ENCODE measurements around the gene CASR.

CASR gene

DNA sequence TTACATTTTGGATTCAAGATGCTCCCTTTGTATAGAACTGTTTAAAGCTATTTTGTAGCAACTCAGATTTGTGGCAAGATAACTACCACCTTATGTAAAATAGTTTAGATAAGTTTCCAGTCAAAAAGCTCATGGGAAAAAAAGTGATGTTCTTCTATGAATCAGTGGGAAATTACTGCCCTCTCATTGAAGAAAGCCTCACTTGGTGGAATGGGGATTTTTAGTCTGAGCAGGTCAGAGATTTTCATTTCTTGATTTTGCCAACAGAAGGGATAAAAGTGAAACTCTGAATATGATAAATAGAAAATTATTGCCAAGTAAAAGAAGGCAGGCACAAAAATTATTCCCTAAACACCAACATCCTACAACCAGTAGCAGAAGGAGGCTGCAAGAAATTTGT lies 115.7 kb downstream of the CASR start:
- intact Hi-C loops (cut with DNase I) = no loop called here

DNA sequence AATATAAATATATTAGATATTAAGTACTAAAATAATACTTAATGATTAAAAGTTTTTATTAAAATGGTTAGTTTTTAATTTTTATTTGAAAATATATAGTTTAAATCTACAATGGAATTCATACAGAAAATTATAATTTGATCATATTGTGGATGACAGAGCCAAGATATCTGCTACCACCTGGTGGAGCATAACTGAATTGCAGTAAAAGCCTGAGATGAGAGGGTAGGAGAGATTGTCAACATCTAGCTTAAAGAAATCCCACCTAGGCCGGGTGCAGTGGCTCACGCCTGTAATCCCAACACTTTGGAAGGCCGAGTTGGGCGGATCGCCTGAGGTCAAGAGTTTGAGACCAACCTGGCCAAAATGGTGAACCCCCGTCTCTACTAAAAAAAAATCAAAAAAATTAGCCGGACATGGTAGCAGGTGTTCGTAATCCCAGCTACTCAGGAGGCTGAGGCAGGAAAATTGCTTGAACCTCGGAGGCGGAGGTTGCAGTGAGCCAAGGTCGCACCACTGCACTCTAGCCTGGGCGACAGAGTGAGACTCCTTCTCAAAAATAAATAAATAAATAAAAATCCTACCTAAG lies 116.5 kb downstream of the CASR start:
- no peak for DNase-seq
- intact Hi-C loops (cut with DNase I) = no loop called here

More for the DNA sequence above, 115.7 kb downstream of the CASR start:
- DNase-seq = no peak

DNA sequence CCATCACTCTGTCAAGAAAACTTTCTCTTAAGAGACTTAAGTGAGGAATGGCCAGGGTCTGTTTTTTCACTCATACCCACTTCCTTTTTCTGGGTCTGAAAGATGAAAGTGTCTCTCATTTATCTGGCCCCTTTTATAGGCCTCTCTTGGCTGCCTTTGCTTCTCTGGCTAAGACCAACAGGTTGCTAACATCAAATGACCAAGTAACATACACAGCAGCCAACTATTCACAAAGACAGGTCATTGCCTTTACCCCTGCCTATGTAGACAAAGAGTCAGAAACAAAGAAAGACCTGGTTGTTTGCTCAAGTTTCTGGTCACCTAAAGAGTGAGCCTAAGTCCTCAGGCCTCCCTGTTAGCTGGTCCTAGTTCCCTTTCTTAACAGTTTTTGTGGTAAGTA lies 117.6 kb downstream of the CASR start:
- intact Hi-C loops (cut with DNase I) = no loop called here
- DNase-seq = no peak

DNA sequence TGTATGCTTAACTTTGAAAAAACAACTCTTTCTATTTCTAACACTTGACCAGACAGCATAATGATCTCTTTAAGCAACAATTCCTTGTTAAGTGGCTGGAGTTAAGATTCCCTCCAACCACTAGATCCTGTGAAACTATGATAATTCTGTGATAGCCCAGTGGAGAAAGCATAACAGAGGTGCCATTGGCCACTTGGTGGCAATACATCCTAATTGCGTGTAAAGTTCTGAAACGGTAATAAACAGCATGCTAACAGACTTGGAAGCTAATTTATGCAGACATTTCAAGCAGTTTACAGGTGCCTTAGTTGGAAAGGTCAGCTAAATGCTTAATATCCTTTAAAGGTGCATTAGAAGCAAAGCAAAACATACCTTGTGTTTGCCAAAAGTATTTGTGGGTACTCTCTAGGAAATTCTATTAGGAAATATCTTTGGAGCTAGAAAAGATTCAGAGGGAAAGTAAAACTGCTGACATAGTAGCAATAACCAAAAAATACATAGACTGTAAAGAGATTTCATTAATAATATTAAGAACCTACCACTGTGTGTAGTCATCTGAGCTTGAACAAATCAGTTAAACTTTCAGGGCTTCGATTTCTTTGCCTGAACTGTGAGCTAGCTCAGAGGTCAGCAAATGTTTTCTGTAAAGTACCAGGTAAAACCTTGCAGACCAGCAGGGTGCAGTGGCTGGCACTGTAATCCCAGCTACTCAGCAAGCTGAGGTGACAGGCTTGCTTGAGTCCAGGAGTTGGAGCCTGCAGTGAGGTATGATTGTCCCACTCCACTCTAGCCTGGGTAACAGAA lies 122.6 kb downstream of the CASR start:
- DNase-seq = no peak
- intact Hi-C loops (cut with DNase I) = no loop called here

DNA sequence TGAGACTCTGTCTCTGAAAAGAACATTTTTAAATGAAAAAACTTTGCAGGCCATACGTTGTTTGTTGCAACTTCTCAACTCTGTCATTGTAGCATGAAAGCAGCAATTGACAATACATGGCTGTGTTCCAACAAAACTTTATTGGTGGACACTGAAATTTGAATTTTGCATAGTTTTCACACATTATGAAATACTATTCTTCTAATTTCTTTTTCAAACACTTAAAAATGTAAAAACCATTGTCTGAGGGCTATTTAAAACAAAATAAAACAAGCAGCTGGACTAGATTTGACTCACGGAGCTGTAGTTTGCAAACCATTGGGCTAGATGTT lies 123.1 kb downstream of the CASR start:
- no peak for DNase-seq
- intact Hi-C loops (cut with DNase I) = no loop called here

DNA sequence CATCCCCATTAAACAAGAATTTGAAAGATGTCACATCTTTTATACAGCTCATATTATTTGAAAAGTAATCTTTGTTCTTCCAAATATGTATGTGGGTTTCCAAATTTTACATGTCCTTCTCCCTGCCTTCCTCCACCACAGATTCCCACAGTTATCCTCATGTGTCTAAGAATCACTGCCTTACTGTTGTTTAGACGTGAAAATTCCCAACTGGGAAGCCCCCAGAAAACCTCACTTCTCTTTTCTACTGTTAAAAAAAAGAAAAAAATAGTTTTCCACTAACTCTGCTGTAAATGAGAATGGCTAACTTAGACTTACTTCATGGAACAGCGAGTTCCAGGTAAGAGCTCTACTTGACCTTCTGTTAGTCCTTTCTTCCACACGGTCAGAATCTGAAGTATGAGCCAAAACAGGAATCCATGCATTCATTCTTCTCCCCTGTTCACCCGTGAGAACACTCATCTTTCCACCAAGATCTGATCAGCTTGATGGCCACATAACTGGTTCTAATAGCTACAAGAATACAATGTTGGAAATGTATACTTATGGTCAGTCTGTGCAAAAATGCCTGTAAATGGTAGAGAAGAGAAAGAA lies 123.7 kb downstream of the CASR start:
- DNase-seq = no peak
- intact Hi-C loops (cut with DNase I) = no loop called here

DNA sequence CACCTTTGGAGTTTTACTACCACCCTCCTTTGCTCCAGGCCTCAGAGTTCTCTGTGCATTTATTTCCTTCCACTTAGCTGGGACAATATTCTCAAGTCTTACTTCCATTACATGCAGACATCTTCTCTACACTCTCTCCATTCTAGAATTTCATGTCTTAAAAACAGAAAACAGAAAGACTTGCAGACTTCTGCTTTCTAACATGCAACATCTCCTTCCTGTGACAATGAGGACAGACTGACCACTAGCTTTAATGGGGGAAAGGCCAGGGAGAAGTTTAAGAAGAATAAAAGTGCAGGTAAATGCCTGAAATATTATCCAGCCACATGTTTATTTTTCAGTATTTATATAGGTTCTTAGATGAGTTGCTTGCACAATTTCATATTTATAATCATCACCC lies 124.5 kb downstream of the CASR start:
- DNase-seq = no peak
- intact Hi-C loops (cut with DNase I) = no loop called here

DNA sequence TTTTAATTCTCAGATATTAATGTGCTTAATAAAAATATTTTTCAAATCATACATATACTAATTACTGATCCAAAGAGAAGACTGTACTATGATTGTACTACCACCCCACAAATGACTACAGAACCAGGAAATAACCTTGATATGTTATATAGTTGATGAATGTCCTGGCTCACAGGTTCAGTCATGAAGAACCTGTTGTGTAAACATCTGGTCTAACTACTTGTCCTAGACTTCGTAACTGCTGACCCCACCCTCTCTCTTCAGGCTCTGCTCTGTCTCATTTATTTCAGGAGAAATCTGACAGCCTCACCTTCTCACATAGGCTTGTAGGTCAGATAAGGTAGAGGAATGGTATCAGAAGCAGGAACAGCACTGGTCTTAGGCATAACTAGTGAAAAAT lies 126.9 kb downstream of the CASR start:
- intact Hi-C loops (cut with DNase I) = no loop called here
- no peak for DNase-seq

DNA sequence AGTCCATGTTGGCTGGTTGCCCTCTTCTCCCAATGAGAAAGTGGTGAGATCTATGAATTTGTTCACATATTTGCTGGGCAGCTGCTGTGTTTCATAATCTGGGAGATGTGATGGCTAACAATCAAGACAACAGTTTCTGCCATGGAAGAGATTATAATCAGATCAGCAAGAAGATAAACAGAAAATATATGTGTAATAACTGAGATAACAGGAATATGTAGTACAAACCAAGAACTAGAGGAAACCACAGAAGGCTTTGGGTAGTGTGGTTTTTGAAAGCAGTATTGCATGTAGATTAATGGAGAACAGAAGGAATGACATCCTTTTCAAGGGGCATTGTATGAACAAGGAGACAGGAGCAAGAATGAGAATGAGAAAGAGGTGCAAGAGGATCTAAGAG lies 129.4 kb downstream of the CASR start:
- DNase-seq = no peak
- intact Hi-C loops (cut with DNase I) = no loop called here

DNA sequence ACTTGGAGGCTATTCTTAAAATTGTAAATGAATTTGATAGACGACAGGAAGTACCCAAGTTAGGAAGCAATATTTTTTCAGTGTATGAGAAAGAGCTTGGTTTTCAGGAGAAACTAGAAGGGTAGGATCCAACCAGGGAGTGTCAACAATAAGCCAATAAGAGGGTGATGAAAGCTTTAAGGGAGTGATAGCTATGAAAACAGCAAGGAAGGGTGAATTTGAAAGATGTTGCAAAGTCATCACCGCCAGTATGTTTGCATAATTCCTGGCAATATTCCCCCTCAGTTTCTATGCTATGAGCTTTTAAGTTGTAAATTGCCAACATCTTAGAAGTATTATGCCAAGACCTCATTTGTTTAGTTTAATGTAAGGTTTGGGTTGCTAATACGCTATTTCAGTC lies 129.8 kb downstream of the CASR start:
- DNase-seq = no peak
- intact Hi-C loops (cut with DNase I) = no loop called here

DNA sequence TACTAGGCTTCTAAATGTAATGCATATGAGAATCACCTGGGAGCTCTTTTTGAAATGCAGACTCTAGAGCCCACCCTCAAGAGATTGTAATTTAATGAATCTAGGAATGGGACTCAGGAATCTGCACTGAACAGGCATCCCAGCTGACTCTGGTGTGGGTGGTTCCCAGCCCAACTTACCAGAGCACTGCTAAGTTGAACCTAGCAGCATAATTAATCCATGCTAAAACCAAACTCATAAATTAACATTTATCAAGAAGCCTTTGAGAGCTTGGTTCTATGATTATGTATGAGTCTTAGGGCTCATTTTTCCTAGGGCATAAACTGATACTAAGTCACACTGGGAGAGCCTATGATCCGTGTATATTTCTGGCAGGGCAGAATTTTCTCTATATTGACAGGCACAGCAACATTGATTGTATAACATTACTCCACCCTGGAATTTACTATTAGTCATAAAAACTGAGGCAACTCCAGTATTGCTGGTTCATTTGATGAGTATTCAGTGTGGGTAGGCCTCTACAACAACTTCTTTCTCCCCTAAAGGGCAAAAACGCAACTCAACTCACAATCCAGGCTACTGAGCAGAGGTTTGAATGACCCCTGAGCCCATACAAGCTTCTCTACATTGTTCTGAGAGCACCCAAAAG lies 130.9 kb downstream of the CASR start:
- intact Hi-C loops (cut with DNase I) = no loop called here
- no peak for DNase-seq

DNA sequence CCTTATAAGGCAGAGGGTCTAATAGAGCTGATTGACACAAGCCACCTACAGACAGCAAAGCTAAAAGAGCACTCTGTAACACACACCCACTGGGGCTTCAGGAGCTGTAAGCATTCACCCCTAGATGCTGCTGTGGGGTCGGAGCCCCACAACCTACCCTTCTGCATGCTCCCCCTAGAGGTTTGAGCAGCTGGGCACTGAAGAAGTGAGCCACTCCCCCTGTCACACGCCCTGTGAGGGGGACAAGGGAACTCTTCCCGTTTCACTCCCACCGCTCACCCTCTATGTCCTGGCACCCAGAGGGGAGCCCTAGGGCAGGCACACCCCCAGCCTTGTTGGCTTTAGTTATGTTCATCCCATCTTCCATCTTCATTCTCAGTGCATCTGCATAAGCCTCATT lies 132.2 kb downstream of the CASR start:
- no peak for DNase-seq
- intact Hi-C loops (cut with DNase I) = no loop called here

DNA sequence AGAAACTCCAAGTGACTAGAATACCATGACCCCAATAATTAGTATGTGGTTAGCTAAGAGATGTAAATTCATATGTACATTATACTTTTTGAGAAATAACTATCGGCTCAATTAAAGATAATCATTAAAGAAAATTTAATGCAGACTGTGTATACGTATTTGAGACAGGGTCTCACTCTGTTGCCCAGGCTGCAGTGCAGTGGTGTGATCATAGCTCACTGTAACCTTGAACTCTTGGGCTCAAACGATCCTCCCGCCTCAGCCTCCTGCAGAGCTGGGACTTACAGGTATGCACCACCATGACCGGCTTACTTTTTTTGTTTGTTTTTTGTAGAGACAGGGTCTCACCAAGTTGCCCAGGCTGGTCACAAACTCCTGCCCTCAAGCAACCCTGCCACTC lies 132.9 kb downstream of the CASR start:
- intact Hi-C loops (cut with DNase I) = no loop called here
- no peak for DNase-seq

DNA sequence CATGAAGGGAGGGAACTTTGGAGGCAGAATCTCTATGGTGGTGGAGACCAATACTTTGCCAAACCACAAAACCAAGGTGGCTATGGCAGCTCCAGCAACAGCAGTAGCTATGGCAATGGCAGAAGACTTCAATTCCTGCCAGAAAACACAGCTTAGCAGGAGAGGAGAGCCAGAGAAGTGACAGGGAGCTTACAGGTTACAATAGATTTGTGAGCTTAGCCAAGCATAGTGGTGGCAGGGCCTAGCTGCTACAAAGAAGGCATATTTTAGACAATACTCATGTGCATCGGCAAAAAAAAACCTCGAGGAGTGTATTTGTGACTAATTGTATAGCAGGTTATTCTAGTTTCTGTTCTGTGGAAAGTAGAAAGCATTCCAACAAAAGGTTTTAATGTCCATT lies 135.2 kb downstream of the CASR start:
- DNase-seq = no peak
- intact Hi-C loops (cut with DNase I) = no loop called here

DNA sequence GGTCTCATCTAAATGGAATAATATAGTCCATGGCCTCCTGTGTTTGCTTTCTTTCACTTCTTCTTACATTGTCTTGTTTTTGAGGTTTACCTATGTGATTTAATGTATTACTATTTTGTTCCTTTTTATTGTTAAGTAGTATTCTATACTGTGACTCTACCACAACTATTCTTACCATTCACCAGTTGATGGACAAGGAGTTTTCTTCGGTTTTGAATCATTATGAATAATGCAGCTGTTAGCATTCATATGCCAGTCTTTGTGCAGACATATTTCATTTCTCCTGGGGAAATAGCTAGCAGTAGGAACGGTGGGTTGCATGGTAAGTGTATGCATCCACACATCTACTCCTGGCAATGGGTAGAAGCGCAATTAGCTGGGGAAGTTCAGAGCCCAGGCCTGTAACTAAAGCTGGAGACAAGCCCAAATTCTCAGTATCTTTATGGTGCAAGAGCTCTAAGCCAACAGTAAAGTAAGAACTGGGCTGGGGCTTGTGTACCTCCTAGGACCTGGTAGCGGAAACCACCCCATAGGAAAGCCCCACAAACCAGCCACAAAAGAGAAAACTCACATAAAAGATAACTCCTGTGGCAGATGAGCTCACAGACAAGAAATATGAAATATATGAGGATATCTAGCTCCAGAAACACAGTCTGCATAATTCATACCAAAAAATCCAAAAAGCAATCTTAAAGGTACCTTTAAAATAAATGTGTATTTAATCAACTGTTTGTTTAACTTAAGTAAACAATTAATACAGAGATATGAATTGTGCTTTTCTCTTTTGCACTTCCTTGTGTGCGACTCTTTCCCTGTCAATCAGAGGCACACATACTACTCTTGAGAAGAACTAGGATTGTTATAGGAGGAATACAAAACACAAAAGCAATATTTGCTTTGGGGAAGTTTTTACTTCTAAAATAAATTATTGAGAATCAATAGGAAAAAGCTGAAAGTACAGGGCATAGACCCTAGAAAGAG lies 138.9 kb downstream of the CASR start:
- DNase-seq = no peak
- intact Hi-C loops (cut with DNase I) = no loop called here

DNA sequence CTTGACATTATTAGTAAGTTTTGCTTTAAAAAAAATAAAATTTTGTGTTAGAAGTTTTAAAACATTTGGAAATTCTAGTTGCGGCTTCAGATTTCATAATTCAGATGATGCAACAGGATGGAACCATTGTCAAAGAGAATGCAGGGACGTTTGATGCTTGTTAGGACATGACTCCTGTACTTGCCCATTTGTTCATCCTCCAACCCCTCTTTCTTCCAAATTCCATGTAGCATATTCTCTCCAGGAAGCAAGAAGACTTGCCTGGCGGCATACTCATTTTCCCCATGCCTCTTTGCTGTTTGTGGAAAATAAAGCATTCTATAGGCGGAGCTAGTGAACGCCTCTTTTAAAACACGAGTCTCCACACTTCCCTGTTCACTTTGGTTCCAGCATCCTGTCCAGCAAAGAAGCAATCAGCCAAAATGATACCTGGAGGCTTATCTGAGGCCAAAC lies 141.4 kb downstream of the CASR start, which contains the start of gene CSTA:
CSTA (plus strand) TSS at position 378 of the 453 bp plus-strand sequence; CDS start at position 423, 45 bp downstream.
- no peak for DNase-seq

DNA sequence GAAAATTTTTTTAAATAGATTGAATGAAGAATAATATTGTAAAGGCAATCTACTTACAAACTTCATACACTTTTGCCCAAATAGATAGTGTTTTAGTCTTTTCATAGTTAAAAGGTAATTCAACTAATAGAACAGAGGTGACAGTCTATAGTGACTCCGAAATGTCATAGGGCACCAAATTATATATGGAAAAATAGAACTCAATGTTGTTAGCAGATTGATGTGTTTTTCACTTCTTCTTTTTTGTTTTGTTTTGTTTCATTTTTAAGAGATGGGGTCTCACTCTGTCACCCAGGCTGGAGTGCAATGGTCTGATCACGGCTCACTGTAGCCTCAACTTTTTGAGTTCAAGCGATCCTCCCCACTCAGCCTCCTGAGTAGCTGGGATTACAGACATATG lies 142.3 kb downstream of the CASR start:
- intact Hi-C loops (cut with DNase I) = no loop called here
- DNase-seq = no peak

More for the DNA sequence above, 141.4 kb downstream of the CASR start, which contains the start of gene CSTA:
- intact Hi-C loops (cut with DNase I) = no loop called here

DNA sequence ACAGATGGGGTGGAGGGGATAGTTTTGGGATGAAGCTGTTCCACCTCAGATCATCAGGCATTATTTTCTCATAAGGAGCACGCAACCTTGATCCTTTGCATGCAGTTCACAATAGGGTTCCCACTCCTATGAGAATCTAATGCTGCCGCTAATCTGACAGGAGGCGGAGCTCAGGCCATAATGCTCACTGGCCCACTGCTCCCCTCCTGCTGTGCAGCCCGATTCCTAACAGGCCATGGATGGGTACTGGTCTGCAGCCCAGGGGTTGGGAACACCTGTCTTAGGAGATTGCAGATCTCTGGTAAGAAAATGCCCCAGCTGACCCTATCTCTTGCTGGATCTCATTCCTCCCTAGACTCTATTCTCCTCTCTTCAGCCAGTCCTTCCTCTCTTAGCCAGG lies 148.4 kb downstream of the CASR start:
- intact Hi-C loops (cut with DNase I) = no loop called here
- DNase-seq = no peak

DNA sequence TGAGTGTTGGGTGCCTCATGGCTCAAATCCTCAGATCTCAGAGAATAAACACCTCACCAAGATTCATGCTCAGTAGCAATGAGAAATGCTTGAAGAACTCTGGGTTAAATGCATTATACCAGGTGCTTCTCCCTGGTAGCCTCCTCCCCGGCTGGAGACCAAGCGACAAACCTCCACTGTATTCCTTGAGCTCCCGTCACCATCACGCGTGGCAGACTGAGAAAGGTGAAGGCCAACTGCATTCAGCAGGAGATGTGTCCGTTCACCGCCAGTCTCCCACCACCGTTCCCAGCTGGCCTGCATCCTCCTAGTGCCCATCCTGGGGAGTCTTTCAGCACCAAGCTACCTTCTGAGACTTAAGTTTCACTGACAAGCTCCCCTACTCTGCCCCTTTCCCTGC lies 149.1 kb downstream of the CASR start:
- no peak for DNase-seq
- intact Hi-C loops (cut with DNase I) = no loop called here
